C4-2B (cell line): ENCODE measurements around the gene ANKRD9.

Experiments
- CTCF ChIP-seq: fragments of 450-650 bp; conservative IDR thresholded peaks from 2 replicates; pipeline ENCODE4 v1.5.1; 2017; ENCODE audit warnings: mild to moderate bottlenecking
- ZFX ChIP-seq: fragments of 450-650 bp; IDR thresholded peaks from 2 replicates; pipeline ENCODE4 v1.6.1; 2017

- TF ChIP-seq CTCF (no peak), ZFX (no peak)
Observed at GRCh38 chr14:102525219-102525928, 15.8 kb upstream of the ANKRD9 start.
